GM20431 (cell line): ENCODE data around the gene SMAD2.
"Not testable (repeated sequence)": the region's sequence is repeated elsewhere in the genome, so short reads cannot be mapped to it uniquely, and the experiment has no call there.

Experiments
- in situ Hi-C: fragments of 300-500 bp; cut with MseI, MboI; formaldehyde crosslinking; loops from one replicate; pipeline ENCODE4 v1.15.0; 2020; ENCODE audit warnings: low sequenced_read_pairs; ENCODE audit not compliant: unreplicated experiment

Gene SMAD2

DNA sequence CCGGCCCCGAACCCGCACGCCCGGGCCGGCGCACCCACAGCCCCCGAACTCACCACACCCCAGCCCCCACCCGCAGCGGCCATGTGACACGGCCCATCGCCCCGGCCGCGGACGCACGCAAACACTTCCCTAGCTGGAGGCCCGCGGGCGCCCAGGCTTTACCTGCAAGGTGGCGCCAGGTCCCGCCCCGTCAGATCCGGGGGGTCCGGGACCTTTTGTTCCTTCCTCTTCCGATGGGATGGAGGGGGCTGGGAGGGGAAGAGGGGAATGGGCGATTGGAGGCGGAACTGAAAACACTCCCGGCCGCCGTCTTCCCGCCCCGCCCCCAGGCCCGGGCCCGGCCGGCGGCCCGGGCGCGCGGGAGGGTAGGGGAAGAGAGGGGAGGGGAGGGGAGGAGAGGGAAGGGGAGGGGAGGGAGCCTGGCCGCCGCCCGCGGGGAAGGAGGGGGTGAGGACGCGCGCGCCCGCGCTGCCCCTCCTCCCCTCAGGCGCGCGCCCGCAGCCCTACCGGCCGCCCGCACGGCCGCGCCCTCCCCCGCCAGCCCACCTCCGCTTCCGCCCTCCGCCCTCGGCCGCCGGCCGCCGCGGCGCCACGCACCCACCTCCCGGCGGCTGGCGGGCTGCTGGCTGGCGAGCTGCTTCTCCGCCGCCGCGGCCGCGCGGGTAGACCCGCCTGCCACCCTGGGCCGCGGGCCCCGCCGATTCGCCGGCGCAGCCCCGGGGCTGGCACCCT lies at the start of gene SMAD2:
Gene SMAD2 (minus strand): TSS at position 461 of the 732 bp plus-strand sequence. CDS start 33,903 bp downstream, outside the sequence.
- in situ Hi-C loops: no loop called here

DNA sequence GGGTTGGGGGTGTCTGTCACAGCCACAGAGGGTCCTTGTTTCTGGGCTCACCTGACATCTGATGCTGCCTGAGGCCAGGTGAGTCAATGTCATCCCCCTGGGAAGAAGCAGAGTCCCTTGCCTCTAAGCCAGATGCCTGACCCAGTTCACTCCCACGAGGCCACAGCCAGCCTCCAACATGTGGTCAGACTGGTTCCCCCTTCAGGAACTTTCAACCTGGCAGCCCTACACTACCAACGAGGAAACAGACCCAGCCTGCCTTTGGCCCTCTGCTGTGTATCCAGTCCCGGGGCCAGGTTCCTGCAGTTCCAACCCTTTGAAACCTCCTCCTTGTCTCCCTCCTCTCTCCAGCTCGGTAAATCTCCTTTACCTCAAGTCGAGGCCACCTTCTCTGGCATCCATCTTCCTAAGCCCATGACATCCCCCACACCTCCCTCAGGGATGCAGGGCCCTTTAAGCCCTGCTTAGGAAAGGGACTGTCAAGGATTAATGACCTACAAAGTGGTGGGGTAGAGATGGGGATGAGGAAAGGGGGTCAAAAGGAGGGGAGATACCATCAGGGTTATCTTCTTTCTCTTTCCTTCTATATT lies 49.2 kb upstream of the SMAD2 start:
- in situ Hi-C loops: no loop called here

DNA sequence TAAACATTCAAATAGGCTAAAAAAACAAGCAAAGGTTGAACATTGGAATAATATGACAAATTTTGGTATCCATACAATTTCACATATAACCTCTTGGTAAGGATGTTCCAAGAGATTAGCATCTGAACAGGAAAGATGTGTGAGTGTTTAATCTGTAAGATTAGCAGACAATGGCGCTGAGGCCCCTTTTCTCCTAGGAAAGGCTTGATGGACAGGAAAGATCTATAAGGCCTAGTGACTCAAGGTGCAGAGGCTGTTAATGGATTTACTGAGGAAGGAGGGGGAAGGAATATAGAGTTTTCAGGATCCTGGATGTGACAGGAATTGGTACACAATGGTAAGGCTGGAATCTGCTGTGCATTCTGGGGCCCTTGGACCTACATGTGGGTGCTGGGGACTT lies 48.1 kb upstream of the SMAD2 start:
- in situ Hi-C loops: no loop called here

DNA sequence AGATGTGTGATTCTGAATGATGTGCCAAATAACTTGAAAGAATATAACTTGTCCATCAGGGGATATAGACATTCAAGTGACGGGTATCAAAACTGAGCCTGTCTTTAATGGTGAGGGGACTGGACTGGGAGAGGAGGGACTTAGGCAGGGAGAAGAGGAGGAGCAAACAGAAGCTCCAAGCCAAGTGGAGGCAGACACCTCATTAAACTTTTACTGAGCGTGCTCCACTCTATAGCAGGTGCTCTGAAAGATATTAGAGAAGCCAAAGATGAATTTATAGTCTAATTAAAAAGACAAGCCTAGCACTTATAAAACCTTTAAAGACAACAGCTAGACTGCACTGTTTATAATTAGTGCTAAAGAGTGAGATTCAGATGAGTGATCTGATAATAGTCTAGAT lies 47.7 kb upstream of the SMAD2 start:
- in situ Hi-C loops: no loop called here

DNA sequence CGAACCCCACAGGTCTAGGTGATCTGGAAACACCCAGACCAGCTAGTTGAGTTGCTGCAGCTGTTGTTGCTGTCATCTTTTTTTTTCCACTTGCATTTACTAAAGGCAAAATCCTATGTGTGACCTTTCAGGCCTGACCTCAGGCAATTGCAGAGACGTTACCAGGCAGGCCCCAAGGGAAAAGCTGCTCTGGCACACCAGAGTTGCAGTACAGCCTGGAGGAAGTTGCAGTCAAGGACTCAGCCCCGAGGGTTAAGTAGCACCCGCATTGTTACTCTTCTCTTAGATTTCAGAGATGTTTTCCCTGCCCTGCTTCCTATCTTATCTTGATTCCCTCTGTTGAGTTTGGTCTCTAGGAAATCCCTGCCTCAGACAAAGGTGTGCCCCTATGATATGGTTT lies 45.2 kb upstream of the SMAD2 start:
- in situ Hi-C loops: no loop called here

DNA sequence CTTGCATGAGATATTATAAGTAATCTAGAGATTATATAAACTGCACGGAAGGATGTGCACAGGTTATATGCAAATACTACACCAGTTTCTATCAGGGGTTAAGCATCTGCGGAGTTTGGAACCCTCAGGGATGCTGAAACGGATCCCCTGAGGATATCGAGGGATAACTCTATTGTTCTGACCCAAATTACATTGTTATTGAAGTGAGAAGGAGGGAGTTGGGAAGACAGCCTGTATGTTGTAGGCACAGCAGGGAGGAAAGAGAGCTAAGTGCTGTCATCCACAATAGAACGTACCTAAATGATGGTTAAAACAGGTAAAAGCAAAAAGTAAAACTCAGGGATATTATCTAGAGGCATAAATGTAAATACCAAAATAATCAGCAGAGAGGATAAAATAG lies 44.6 kb upstream of the SMAD2 start:
- in situ Hi-C loops: no loop called here

DNA sequence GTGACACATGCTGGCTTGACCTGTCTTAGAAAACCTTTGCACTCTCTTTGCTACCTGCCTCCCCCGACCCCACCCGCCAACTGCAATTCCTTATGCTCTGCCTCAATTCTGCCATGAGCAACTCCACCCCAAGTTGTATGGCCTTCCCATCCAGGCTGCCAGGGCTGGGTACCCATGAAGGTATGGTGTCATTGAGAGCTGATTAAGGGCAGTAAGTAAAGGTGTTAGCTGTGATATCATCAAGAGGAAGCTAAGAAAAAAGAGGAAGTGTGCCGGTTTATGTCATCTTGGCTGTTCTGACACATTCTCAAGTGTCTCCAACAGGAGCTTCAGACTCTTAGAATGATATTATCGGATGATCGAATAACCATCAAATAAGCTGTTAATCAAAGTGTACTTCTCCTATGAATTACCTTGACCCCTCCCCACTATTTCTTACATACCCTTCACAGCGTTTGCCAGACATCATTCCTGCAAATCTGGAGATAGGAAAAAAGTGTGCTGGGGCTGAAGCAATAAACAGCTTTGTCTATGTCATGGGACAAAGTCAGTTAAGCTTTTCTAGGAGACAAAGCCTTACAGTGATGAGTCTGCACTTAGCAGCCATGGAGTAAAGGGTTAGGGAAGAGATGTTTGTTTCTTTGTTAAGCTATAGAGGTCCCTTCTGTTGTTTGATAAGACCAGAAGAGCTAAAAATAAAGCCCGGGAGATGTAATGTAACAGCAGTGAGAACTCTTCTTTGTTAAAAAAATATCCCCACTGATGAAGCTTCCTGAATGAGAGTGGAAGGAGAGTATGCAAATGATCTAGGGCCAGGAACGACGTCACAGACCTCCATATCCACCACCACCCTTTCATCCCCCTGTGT lies 40.4 kb upstream of the SMAD2 start:
- in situ Hi-C loops: no loop called here

DNA sequence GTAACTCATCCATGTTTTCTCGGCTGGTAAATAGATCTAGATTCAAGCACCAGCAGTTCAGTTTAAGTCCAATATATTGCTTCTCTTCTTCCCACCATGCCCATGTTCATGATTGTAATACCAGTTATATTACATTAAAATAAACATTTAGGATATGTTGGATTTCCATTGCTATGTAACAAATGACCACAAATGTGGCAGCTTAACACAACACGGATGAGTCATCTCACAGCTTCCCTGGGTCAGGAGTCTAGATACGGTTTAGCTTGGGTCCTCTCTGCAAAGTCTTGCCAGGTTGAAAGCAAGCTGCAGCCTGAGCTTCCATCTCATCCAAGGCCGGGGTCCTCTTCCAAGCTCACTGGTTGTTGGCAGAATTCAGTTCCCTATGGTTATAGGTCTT lies 39.4 kb upstream of the SMAD2 start:
- in situ Hi-C loops: no loop called here

DNA sequence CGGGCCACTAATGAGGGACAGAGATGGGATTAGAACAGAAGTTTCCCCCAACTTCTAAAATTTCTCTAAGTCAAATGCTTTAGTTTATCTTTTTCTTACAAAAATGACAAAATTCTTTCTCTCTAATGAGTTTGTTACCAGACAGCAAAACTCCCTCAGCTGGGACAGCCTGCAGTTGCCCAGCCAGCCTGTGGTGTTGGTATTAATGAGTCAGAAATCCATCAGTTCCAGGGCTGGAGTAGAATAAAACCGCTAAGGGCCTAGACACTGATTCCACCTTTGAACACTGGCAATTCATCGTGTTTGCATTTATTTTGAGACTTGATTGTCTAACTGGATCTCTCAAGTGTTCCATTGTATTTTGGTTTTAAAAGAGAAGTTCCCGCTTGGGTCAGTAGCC lies 38.3 kb upstream of the SMAD2 start:
- in situ Hi-C loops: no loop called here

DNA sequence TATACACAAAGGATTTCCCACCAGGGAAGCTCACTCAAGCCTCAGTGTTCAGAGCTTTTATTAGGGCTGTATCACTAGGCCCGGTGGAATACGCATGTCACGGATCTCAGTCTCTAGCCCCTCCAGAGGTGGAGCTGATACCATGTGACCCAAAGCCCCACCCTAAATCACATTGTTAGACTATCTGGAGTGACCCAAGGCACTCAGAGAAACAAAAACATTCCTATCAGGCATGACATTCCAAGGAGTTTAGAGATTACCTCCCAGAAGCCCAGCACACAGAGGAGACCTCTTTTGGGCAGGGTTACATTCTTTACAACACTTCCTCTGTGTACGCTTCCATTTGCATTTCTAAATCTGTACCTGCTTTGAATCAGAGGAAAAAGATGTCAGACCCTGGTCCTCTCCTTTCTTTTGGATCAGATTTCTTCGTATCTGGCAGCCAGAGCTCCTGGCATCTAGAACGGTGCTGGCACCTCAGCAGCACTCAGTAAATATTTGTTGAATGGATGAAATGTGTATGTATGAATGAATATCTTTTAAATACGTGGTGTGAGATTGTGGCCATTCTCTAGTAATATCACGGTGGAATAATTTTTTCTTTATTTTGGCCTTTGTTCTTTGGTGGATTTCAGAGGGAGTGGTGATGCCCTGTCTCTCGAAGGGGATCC lies 37.7 kb upstream of the SMAD2 start:
- in situ Hi-C loops: no loop called here

DNA sequence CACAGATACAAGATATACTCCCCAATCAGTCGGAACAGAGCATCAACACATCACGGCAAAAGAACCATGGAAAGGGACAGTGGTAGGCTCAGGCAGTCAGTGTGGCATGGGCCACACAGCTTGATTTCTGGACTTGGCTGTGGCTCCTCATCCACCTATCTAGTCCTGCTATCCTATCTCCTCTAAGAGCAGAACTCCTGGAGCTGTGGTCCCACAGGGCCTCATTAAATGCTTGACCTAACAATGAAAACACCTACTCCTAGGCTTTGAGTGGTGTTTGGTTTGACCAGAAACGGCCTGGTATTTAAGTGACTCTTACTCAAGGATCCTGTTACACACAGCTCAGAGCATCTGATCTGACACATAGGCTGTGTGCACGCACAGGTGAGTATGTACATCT lies 33.6 kb upstream of the SMAD2 start:
- in situ Hi-C loops: no loop called here

DNA sequence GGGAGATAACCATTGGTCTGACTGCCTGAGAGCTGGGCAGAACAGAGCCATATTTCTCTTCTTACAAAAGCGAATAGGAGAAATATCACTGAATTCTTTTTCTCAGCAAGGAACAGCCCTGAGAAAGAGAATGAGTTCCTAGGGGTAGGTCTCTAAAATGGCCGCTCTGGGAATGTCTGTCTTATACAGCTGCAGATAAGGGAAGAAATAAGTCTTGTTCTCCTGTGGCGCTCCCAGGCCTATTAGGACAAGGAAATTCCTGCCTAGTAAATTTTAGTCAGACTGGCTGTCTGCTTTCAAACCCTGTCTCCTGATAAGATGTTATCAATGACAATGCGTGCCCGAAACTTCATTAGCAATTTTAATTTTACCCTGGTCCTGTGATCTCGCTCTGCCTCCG lies 30.5 kb upstream of the SMAD2 start:
- in situ Hi-C loops: not testable (repeated sequence)

DNA sequence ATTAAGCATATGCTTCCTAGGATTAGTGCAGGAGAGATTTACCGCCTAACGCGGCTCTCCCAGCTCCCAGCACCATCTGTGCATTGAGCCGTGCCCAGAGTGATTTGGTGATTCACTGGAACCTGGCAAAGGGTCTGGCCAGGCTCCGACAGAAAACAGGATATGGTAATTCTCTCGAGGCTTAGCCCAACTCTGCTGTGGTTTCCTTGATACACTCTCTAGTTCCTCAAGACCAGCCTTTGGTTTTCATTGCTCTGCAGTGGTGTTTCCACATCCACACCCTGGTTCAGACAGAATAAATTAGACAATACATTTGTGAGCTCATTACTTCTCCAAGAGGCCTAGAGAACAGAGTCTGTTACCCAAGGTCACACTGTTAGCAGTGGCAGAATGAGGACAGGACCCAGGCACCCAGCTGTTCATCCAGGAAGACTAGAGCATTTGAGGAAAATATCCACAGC lies 23.0 kb upstream of the SMAD2 start:
- in situ Hi-C loops: no loop called here

DNA sequence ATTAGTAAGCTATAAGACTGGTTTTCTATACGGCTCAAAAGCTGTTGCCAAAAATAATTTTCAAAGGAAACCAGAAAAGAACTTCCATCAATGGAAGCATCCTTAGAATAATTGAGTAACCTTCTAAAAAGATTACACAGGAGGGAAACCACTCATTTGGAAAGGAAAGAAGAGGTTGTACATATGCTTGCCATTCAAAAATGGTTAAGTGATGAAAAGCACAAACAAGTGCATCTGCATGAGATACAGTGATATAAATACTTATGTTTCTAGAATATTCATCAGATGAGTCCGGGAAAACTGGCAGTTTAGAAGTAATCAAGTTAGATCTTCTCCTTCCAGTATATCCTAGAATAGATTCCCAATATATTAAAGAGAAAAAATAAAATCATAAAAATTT lies 20.1 kb upstream of the SMAD2 start:
- in situ Hi-C loops: no loop called here

DNA sequence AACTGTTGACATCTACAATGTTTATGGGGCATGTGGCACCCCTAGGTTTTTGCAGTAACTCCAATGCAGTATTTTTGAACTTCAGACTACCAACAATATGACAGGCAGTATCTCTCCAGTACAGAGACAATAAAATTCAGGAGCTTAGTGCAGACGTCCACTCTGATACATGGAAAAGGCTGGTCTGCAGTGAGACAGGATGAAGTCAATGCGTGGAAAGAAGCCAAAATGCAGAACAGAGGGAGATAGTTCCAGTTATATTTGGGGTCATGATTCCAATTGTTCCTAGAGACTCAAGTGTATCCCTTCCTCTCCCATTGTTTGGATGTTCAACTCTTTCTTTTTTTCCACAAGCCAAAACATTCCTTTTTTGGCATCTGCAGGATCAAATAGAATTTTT lies 18.7 kb upstream of the SMAD2 start:
- in situ Hi-C loops: no loop called here

DNA sequence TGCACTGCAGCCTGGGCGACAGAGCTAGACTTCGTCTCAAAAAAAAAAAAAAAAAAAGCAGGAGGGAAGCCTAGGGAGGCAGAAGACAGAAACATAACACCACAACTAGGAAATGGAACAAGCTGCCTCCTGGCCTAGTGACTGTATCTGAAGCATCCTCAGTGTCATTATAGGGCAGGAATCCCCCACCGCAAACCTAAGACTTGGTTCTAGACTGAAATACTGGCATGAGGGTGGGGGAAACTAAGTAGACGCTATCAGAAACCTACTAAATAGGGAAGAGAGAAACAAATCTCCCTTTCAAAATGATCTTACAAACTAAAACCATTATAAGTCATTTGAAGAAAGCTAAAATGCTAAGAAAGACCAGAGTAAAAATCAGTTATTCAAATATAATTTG lies 16.4 kb upstream of the SMAD2 start:
- in situ Hi-C loops: no loop called here

DNA sequence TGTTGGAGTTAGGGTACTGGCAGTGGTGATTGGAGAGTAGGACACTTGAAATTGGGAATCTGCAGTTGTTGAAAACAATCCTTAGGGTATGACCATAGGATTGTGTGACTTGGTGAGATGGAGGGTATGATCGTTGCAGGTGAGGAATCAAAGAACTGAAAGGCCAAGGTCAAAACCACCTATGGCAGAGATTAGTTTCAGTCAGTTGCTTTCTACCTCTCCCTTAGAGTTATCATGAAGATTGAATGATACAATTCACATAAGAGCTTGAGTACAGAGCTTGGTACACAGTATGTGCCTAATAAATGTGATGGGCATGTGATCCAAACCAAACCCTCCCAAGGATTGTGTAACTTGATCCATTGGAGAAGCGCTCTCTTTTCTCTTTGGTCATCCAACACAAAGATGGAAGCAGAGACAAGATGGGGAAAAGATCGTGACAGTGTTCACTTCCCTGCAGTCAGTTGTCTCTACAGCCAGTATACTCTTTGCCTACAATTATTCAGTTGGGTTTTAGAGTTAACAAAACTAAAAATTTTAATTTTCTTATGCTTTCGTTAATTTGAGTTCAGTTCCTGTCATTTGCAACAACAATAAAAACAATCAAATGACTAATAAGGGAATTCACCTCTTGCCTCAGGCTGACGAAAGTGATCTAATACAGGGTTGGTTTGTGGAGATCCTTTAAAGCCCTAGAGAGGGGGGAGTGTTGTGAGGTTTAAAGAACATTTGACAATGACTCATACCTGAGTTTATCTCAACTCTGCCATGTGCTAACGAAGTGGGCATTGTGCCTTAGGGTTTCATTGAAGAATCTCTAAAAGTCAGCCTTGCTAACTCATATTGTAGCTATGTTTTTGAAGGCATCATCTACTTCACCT lies 14.8 kb upstream of the SMAD2 start:
- in situ Hi-C loops: no loop called here

DNA sequence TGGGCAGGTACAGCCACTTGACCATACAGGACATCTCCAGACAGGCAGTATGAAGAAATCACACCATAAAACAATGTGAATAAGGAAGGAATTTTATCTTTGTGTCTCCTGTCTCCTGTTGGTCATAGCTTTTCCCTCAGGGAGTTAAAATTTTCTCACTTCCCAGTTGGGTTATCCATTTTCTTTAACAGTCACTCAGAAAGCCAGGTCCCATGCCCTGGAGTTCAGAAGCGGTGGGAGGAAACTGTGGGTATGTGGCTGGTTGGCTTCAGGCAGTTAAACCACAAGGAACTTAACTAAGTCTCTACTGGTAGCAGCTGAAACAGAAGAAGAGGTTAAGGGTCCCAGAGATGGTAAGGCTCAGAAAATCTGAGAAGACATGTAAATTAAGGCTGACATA lies 6.5 kb upstream of the SMAD2 start:
- in situ Hi-C loops: no loop called here

DNA sequence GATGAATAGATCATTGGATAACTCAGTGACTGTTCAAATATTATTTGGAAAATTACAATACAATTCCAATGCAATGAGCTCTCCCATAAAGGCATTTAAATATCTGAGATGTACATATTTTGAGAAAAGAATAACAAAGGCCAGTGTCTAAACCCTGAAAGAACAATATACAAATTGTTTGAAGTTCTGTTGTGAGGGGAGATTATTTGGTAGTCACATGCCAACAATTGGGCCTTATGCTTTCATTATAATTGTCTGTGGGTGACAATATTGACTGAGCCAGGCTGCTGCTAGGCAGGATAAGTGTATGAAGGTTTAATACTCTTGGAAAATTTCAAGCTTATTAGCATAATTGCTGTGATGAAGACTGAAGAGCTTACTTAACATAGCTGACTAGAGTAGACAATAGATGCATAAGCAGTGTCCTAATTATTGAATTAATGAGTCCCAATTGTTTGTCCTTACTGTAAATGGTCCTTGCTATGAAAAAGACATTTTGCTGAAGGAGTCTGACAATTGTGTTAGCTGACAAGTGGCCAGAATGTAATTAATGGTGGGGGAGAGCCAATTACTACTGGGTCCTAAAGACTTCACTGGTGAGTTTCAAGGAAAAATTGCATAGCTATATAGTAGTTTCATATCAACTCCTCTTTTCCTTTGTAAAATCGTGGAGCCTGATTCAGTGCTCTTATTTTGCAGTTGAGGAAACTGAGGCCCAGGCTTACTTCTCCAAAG lies 5.0 kb upstream of the SMAD2 start:
- in situ Hi-C loops: no loop called here
